ENCODE data around the gene ETNK2.

The ETNK2 gene

DNA sequence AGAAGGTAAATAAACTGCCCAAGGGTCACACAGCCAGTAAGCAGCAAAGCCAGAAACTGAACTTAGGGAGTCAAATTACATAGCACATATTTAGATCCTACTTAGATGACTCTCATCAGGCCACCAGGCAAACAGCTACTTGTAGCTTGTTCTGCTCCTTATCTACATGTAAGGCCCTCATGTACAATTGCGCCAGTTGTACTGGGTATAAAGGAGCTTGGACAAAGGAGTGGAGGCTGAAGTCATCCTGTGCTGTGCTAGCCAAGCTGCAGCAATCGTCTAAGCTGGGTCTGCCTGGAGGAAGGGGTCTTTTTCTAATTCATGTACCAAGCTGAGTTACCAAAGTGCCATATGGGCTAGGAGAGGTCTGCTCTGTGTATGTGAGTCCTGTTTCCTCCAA is 12.8 kb downstream of the ETNK2 start:
- TF ChIP-seq POLR2AphosphoS5 (IDR thresholded peaks at IDR 0.05; ENCODE audit: low read depth, low read length), result no peak
- no peak for TF ChIP-seq FOXP2 (optimal IDR thresholded peaks at IDR 0.05; ENCODE audit: borderline replicate concordance, extremely low read depth, extremely low read length, insufficient read depth)
- TF ChIP-seq SIN3A (IDR thresholded peaks at IDR 0.05; ENCODE audit: borderline replicate concordance, insufficient read depth, low read length), result no peak
- no peak for TF ChIP-seq TAF1 (IDR thresholded peaks at IDR 0.05; ENCODE audit: borderline replicate concordance, insufficient read depth, low read length)
- TF ChIP-seq, protein P1, sequence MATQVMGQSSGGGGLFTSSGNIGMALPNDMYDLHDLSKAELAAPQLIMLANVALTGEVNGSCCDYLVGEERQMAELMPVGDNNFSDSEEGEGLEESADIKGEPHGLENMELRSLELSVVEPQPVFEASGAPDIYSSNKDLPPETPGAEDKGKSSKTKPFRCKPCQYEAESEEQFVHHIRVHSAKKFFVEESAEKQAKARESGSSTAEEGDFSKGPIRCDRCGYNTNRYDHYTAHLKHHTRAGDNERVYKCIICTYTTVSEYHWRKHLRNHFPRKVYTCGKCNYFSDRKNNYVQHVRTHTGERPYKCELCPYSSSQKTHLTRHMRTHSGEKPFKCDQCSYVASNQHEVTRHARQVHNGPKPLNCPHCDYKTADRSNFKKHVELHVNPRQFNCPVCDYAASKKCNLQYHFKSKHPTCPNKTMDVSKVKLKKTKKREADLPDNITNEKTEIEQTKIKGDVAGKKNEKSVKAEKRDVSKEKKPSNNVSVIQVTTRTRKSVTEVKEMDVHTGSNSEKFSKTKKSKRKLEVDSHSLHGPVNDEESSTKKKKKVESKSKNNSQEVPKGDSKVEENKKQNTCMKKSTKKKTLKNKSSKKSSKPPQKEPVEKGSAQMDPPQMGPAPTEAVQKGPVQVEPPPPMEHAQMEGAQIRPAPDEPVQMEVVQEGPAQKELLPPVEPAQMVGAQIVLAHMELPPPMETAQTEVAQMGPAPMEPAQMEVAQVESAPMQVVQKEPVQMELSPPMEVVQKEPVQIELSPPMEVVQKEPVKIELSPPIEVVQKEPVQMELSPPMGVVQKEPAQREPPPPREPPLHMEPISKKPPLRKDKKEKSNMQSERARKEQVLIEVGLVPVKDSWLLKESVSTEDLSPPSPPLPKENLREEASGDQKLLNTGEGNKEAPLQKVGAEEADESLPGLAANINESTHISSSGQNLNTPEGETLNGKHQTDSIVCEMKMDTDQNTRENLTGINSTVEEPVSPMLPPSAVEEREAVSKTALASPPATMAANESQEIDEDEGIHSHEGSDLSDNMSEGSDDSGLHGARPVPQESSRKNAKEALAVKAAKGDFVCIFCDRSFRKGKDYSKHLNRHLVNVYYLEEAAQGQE (IDR thresholded peaks at IDR 0.05; ENCODE audit: insufficient read depth in 1 of 2, low read depth in 2 of 2, low read length in 2 of 2), result no peak

DNA sequence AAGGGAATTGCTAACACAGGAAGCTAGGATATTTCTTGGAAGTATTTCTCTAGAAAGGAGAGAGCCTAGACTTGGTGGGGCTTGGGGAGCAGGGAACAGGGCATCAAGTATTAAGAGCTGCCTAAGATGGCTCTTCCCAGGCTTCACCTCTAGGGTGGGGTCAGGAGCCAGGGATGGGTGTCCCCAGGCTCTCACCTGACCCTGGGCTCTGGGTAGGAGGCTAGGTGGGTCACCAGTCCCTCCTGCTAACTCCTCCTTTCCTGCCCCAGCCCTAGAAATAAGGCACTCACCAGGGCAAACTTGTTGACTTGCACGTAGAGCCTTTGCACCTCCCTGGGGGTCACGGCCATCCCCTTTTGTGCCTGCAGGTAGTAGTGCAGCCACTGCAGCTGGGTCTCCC is 15.0 kb downstream of the ETNK2 start:
- no peak for TF ChIP-seq POLR2AphosphoS5 (IDR thresholded peaks at IDR 0.05; ENCODE audit: low read depth, low read length)
- TF ChIP-seq FOXP2 (optimal IDR thresholded peaks at IDR 0.05; ENCODE audit: borderline replicate concordance, extremely low read depth, extremely low read length, insufficient read depth), result no peak
- TF ChIP-seq TAF1 (IDR thresholded peaks at IDR 0.05; ENCODE audit: borderline replicate concordance, insufficient read depth, low read length), result no peak
- TF ChIP-seq SIN3A (IDR thresholded peaks at IDR 0.05; ENCODE audit: borderline replicate concordance, insufficient read depth, low read length), result no peak
- TF ChIP-seq, protein P1 (IDR thresholded peaks at IDR 0.05; ENCODE audit: insufficient read depth in 1 of 2, low read depth in 2 of 2, low read length in 2 of 2), result no peak

DNA sequence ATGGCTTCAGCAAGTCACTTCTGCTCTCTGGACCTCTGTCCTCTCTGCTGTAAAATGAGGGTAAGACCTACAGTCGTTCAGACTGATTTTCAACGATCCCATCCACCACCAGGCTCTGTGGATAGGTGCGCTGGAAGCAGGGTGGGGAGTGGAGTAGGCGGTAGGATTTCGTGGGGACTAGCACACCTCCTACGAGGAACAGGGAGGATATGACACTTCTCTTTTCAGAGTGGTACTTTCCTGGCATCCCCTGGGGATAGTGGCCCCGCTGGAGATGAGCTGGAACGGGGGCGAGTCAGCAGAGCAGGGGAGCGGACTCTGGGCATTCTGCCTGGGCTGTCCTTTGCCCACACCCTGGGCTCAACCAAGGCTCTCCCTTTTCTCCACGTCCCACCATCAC is 17.7 kb downstream of the ETNK2 start:
- no peak for TF ChIP-seq TAF1 (IDR thresholded peaks at IDR 0.05; ENCODE audit: borderline replicate concordance, insufficient read depth, low read length)
- no peak for TF ChIP-seq FOXP2 (optimal IDR thresholded peaks at IDR 0.05; ENCODE audit: borderline replicate concordance, extremely low read depth, extremely low read length, insufficient read depth)
- TF ChIP-seq, protein P1 (IDR thresholded peaks at IDR 0.05; ENCODE audit: insufficient read depth in 1 of 2, low read depth in 2 of 2, low read length in 2 of 2), result no peak
- TF ChIP-seq SIN3A (IDR thresholded peaks at IDR 0.05; ENCODE audit: borderline replicate concordance, insufficient read depth, low read length), result no peak
- TF ChIP-seq POLR2AphosphoS5 (IDR thresholded peaks at IDR 0.05; ENCODE audit: low read depth, low read length), result no peak

DNA sequence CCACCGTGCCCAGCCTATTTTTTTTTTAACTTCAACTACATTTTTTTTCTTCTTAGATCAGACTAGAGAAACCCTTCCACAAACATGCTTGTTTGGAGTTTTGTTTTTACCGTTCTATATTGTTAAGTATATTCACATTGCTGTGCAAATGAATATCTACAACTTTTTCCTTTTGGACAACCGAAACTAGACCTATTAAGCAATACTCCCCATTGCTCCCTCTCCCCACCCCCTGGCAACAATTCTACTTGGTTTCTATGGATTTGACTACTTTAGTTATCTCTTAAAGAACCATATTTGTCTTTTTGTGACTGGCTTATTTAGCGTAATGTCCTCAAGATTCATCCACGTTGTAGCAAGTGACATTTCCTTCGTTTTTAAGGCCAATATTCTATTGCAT is 19.1 kb downstream of the ETNK2 start:
- TF ChIP-seq FOXP2 (optimal IDR thresholded peaks at IDR 0.05; ENCODE audit: borderline replicate concordance, extremely low read depth, extremely low read length, insufficient read depth) (no peak), POLR2AphosphoS5 (IDR thresholded peaks at IDR 0.05; ENCODE audit: low read depth, low read length) (no peak), TAF1 (IDR thresholded peaks at IDR 0.05; ENCODE audit: borderline replicate concordance, insufficient read depth, low read length) (no peak), SIN3A (IDR thresholded peaks at IDR 0.05; ENCODE audit: borderline replicate concordance, insufficient read depth, low read length) (no peak)
- TF ChIP-seq, protein P1 (IDR thresholded peaks at IDR 0.05; ENCODE audit: insufficient read depth in 1 of 2, low read depth in 2 of 2, low read length in 2 of 2), result no peak

DNA sequence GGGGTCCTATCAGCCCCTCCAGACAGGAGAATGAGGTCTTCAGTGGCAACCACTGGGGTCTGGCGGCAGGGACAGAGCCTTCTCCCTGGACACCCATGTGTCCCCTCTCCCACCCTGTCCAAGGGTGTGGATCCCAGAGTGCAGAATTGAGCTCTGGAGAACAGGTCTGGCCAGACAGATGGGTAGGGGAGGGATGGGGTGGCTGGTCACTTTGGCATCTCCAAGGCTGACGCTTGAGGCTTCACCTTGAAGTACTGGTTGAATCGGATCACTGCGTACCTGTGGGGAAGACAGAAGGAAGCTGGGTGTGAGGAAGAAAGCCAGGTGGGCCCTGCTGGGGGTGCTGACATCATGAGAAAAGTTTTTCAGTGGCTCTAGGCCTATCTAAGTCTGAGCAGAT is 19.9 kb downstream of the ETNK2 start:
- TF ChIP-seq, protein P1 (IDR thresholded peaks at IDR 0.05; ENCODE audit: insufficient read depth in 1 of 2, low read depth in 2 of 2, low read length in 2 of 2), result no peak
- TF ChIP-seq SIN3A (IDR thresholded peaks at IDR 0.05; ENCODE audit: borderline replicate concordance, insufficient read depth, low read length), result no peak
- TF ChIP-seq POLR2AphosphoS5 (IDR thresholded peaks at IDR 0.05; ENCODE audit: low read depth, low read length), result no peak
- TF ChIP-seq FOXP2 (optimal IDR thresholded peaks at IDR 0.05; ENCODE audit: borderline replicate concordance, extremely low read depth, extremely low read length, insufficient read depth), result no peak
- TF ChIP-seq TAF1 (IDR thresholded peaks at IDR 0.05; ENCODE audit: borderline replicate concordance, insufficient read depth, low read length), result no peak

Data from PFSK-1 (cell line).